H1 (cell line): ENCODE measurements around the gene CDADC1.

Experiments
- EZH2 ChIP-seq: fragments of 200-600 bp; sonication (generic); IDR thresholded peaks from 2 replicates; pipeline ENCODE4 v1.7.1; 2012; ENCODE audit warnings: low read depth, mild to moderate bottlenecking, moderate library complexity, low read length, inconsistent platforms; ENCODE audit not compliant: severe bottlenecking
- GABPA ChIP-seq: IDR thresholded peaks from 2 replicates; pipeline ENCODE4 v1.6.1; 2011; ENCODE audit warnings: mild to moderate bottlenecking, low read length, moderate library complexity, borderline replicate concordance; ENCODE audit not compliant: insufficient read depth
- POLR2A ChIP-seq, 2 experiments: IDR thresholded peaks; 1 replicate in 1 of 2; 2 replicates in 1 of 2; pipeline ENCODE4 v1.6.1; 2011; ENCODE audit warnings: low read depth in 2 of 2, low read length in 2 of 2, mild to moderate bottlenecking in 2 of 2; ENCODE audit errors: control extremely low read depth in 1 of 2
- POLR2AphosphoS5 ChIP-seq: IDR thresholded peaks from 2 replicates; pipeline ENCODE4 v1.6.1; 2011; ENCODE audit warnings: low read depth, low read length
- RFX5 ChIP-seq: IDR thresholded peaks from 2 replicates; pipeline ENCODE4 v1.6.1; 2011; ENCODE audit warnings: low read depth, low read length, improper control_type of control experiment, borderline replicate concordance
- TAF7 ChIP-seq: optimal IDR thresholded peaks from 2 replicates; pipeline ENCODE3; 2011; ENCODE audit warnings: low read depth, mild to moderate bottlenecking, inconsistent platforms, low read length, moderate library complexity, borderline replicate concordance
- TF ChIP-seq, protein P1 (sequence below), 3 experiments: IDR thresholded peaks; 1 replicate in 2 of 3; 2 replicates in 1 of 3; pipeline versions ENCODE4 v1.5.1 to v1.6.1; 2011; ENCODE audit warnings: low read length in 3 of 3, mild to moderate bottlenecking in 3 of 3, inconsistent platforms in 2 of 3, low read depth in 1 of 3, moderate library complexity in 1 of 3; ENCODE audit not compliant: insufficient read depth in 1 of 3; ENCODE audit errors: control extremely low read depth in 1 of 3
- TF ChIP-seq, protein P2 (sequence below): IDR thresholded peaks from 2 replicates; pipeline ENCODE4 v1.6.1; 2011; ENCODE audit warnings: low read depth, mild to moderate bottlenecking, low read length; ENCODE audit not compliant: insufficient read depth

DNA sequence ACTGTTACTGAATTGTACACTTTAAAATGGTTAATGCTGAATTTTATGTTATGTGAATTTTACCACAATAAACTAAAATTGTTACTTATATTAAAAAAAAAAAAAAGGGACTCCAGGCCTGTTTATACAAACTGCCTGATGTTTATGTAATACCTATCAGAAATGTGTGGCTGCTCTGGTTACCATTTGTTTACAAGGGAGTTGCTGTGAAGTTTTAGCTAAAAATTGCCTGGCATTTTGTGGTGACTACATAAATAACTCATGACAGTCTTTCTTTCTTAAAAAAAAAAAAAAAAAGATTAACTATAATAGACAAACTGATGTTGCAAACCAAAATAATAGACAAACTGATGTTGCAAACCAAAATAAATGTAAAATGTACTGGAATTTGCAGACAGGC is 71.8 kb downstream of the CDADC1 start:
- no peak for TF ChIP-seq POLR2A (IDR thresholded peaks at IDR 0.05; ENCODE audit: control extremely low read depth in 1 of 2, low read depth in 2 of 2, low read length in 2 of 2)
- TF ChIP-seq RFX5 = no peak
- TF ChIP-seq POLR2AphosphoS5 = no peak
- TF ChIP-seq TAF7 = no peak
- no peak for TF ChIP-seq GABPA
- TF ChIP-seq, protein P1, sequence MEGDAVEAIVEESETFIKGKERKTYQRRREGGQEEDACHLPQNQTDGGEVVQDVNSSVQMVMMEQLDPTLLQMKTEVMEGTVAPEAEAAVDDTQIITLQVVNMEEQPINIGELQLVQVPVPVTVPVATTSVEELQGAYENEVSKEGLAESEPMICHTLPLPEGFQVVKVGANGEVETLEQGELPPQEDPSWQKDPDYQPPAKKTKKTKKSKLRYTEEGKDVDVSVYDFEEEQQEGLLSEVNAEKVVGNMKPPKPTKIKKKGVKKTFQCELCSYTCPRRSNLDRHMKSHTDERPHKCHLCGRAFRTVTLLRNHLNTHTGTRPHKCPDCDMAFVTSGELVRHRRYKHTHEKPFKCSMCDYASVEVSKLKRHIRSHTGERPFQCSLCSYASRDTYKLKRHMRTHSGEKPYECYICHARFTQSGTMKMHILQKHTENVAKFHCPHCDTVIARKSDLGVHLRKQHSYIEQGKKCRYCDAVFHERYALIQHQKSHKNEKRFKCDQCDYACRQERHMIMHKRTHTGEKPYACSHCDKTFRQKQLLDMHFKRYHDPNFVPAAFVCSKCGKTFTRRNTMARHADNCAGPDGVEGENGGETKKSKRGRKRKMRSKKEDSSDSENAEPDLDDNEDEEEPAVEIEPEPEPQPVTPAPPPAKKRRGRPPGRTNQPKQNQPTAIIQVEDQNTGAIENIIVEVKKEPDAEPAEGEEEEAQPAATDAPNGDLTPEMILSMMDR (IDR thresholded peaks at IDR 0.05; ENCODE audit: control extremely low read depth in 1 of 3, insufficient read depth in 1 of 3, low read depth in 1 of 3, low read length in 3 of 3) = no peak
- TF ChIP-seq, protein P2, sequence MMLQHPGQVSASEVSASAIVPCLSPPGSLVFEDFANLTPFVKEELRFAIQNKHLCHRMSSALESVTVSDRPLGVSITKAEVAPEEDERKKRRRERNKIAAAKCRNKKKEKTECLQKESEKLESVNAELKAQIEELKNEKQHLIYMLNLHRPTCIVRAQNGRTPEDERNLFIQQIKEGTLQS = no peak
- no peak for TF ChIP-seq EZH2
